Gastroesophageal sphincter (tissue), 4 donors: Measurements from ENCODE around the gene BRINP1. TPM values are rescaled to one million over a fixed set of nuclear protein-coding genes. Genes with fewer than 3 reads are reported as not detected.

Source experiments
- ATAC-seq: fragments of 150-250 bp; one replicate; pipeline ENCODE4 v1.9.1; 2016; ENCODE audit warnings: mild to moderate bottlenecking, moderate library complexity
- H3K27ac ChIP-seq, 4 donors: fragments of 200-600 bp; sonication (generic) in 3 of 4; 1 replicate in 3 of 4; 2 replicates in 1 of 4; pipeline ENCODE4 v1.5.1; 2016 to 2019
- H3K27me3 ChIP-seq: fragments of 200-600 bp; sonication (generic); one replicate; pipeline ENCODE4 v1.5.1; 2019
- H3K36me3 ChIP-seq, 2 donors: fragments of 200-600 bp; sonication (generic); one replicate each; pipeline ENCODE4 v1.5.1; 2019; ENCODE audit warnings: control low read depth in 1 of 2
- H3K4me1 ChIP-seq, 3 donors: fragments of 200-600 bp; sonication (generic); 1 replicate in 2 of 3; 2 replicates in 1 of 3; pipeline ENCODE4 v1.5.1; 2016 to 2019; ENCODE audit warnings: control low read depth in 2 of 3
- H3K4me3 ChIP-seq, 2 donors: fragments of 200-600 bp; sonication (generic); one replicate each; pipeline ENCODE4 v1.5.1; 2019; ENCODE audit warnings: mild to moderate bottlenecking in 1 of 2, moderate library complexity in 1 of 2
- H3K9me3 ChIP-seq, 3 donors: fragments of 200-600 bp; sonication (generic); one replicate each; pipeline ENCODE4 v1.5.1; 2017 to 2019; ENCODE audit warnings: control low read depth in 2 of 3
- CTCF ChIP-seq, 4 experiments: fragments of 200-600 bp in 2 of 4; fragments of 450-650 bp in 2 of 4; sonication (generic) in 1 of 4; IDR thresholded peaks; one replicate each; pipeline ENCODE4 v1.5.1; 2017 to 2019; ENCODE audit warnings: antibody characterized with exemption in 4 of 4, mild to moderate bottlenecking in 2 of 4, moderate library complexity in 2 of 4
- EP300 ChIP-seq: sonication (generic); formaldehyde crosslinking; IDR thresholded peaks from one replicate; pipeline ENCODE4 v1.6.1; 2017; ENCODE audit warnings: antibody characterized with exemption, mild to moderate bottlenecking
- POLR2A ChIP-seq, 2 donors: fragments of 450-650 bp; IDR thresholded peaks; one replicate each; pipeline ENCODE4 v1.6.1; 2017; ENCODE audit warnings: antibody characterized with exemption in 2 of 2, mild to moderate bottlenecking in 2 of 2, moderate library complexity in 1 of 2
- POLR2AphosphoS5 ChIP-seq: sonication (generic); formaldehyde crosslinking; IDR thresholded peaks from one replicate; pipeline ENCODE4 v1.6.1; 2017; ENCODE audit warnings: antibody characterized with exemption
- WGBS, 2 donors: methylation state at CpG; one replicate each; pipeline ENCODE4 v1.1.5; 2018; ENCODE audit warnings: low coverage in 1 of 2; 5-methylcytosine and 5-hydroxymethylcytosine counted together
- total RNA-seq, 4 donors: library from RNA; depleted of rRNA; stranded (reverse); fragments of >200 nt; gene quantifications; one replicate each; pipeline ENCODE4 v1.1.0, GENCODE V29; 2016

BRINP1 gene
- total RNA-seq, 4 donors from 2014 or later, result 0.27 TPM; not detected in 3

GRCh38 chr9:119409552-119409951 is 40.3 kb upstream of the BRINP1 start:
- H3K36me3 ChIP-seq, result no peaks in the 10 kb centered on the region
- no peak overlapping the region for H3K4me3 ChIP-seq
- ATAC-seq, result no peak
- 86 to 93% methylated on average over 2 to 3 of the region's 3 CpGs for WGBS, 2 donors
- no peaks in the 10 kb centered on the region for H3K27me3 ChIP-seq
- H3K9me3 ChIP-seq, result no peaks in the 10 kb centered on the region
- no peaks in the 10 kb centered on the region for H3K4me1 ChIP-seq
- no peak overlapping the region for H3K27ac ChIP-seq
- TF ChIP-seq POLR2A (IDR thresholded peaks at IDR 0.05) (no peak), EP300 (no peak), POLR2AphosphoS5 (no peak), CTCF (IDR thresholded peaks at IDR 0.05) (no peak)

- Histone ChIP-seq H3K36me3 (no peaks in the 10 kb centered on the region), H3K4me1 (no peaks in the 10 kb centered on the region)
Measured at GRCh38 chr9:119400606-119401005, 31.4 kb upstream of the BRINP1 start.

GRCh38 chr9:119398350-119398749 is 29.1 kb upstream of the BRINP1 start:
- no peaks in the 10 kb centered on the region for H3K9me3 ChIP-seq
- WGBS, 2 donors, result 67 to 80% methylated on average over 1 to 2 of the region's 2 CpGs
- no peaks in the 10 kb centered on the region for H3K4me1 ChIP-seq
- TF ChIP-seq CTCF (IDR thresholded peaks at IDR 0.05) (no peak), EP300 (no peak), POLR2A (IDR thresholded peaks at IDR 0.05) (no peak), POLR2AphosphoS5 (no peak)
- no peaks in the 10 kb centered on the region for H3K27me3 ChIP-seq
- no peak overlapping the region for H3K27ac ChIP-seq
- H3K36me3 ChIP-seq, result no peaks in the 10 kb centered on the region
- H3K4me3 ChIP-seq, result no peak overlapping the region
- ATAC-seq, result no peak

More at GRCh38 chr9:119400606-119401005, 31.4 kb upstream of the BRINP1 start:
- 39 to 60% methylated on average over 2 of the region's 2 CpGs for WGBS, 2 donors
- no peak for ATAC-seq
- H3K4me3 ChIP-seq, result no peak overlapping the region
- TF ChIP-seq POLR2A (IDR thresholded peaks at IDR 0.05), result no peak
- TF ChIP-seq POLR2AphosphoS5, result no peak
- no peak for TF ChIP-seq CTCF (IDR thresholded peaks at IDR 0.05)
- TF ChIP-seq EP300, result no peak
- no peaks in the 10 kb centered on the region for H3K9me3 ChIP-seq
- no peaks in the 10 kb centered on the region for H3K27me3 ChIP-seq
- H3K27ac ChIP-seq, result no peak overlapping the region

GRCh38 chr9:119391878-119392277 is 22.6 kb upstream of the BRINP1 start:
- no peaks in the 10 kb centered on the region for H3K9me3 ChIP-seq
- no peaks in the 10 kb centered on the region for H3K27me3 ChIP-seq
- no peak overlapping the region for H3K4me3 ChIP-seq
- no peak for TF ChIP-seq EP300
- no peak for TF ChIP-seq CTCF (IDR thresholded peaks at IDR 0.05)
- no peak for TF ChIP-seq POLR2AphosphoS5
- TF ChIP-seq POLR2A (IDR thresholded peaks at IDR 0.05), result no peak
- no peak overlapping the region for H3K27ac ChIP-seq
- ATAC-seq, result no peak
- no peaks in the 10 kb centered on the region for H3K4me1 ChIP-seq
- no peaks in the 10 kb centered on the region for H3K36me3 ChIP-seq

- Histone ChIP-seq H3K36me3 (no peaks in the 10 kb centered on the region), H3K4me3 (no peak overlapping the region), H3K27ac (no peak overlapping the region), H3K4me1 (no peaks in the 10 kb centered on the region), H3K27me3 (peaks cover 30% of the 10 kb centered on the region), H3K9me3 (peaks cover 0 to under 1% (median 0%) of the 10 kb centered on the region in 3 donors)
- 0 to 31% methylated on average over 2 to 3 of the region's 3 CpGs for WGBS, 2 donors
- TF ChIP-seq POLR2A (IDR thresholded peaks at IDR 0.05), result no peak
- TF ChIP-seq CTCF (IDR thresholded peaks at IDR 0.05), result no peak
- no peak for TF ChIP-seq EP300
- TF ChIP-seq POLR2AphosphoS5, result no peak
- ATAC-seq, result no peak
Measured at GRCh38 chr9:119375892-119376291, 6.7 kb upstream of the BRINP1 start.
